Putamen (tissue), 1 donor: ENCODE data around the gene PLXNB3.
"Not testable (repeated sequence)": the region's sequence is repeated elsewhere in the genome, so short reads cannot be mapped to it uniquely, and the experiment has no call there.

ENCODE experiments used
- DNase-seq: peaks from one replicate; pipeline ENCODE4 v3.0.0-alpha.2; 2016; ENCODE audit warnings: low spot score

The PLXNB3 gene

GRCh38 chrX:153763989-153764755, at the start of gene PLXNB3:
Gene PLXNB3 (plus strand): TSS chrX:153764249. CDS start chrX:153765536, 1,287 bp downstream.
- DNase-seq = peak; percentile 86

GRCh38 chrX:153714256-153714655, 49.8 kb upstream of the PLXNB3 start:
- no peak for DNase-seq

GRCh38 chrX:153717445-153717844, 46.6 kb upstream of the PLXNB3 start:
- no peak for DNase-seq

GRCh38 chrX:153719238-153719637, 44.8 kb upstream of the PLXNB3 start:
- DNase-seq = no peak

- DNase-seq = no peak
Observed at GRCh38 chrX:153719701-153720100, 44.3 kb upstream of the PLXNB3 start.

GRCh38 chrX:153722704-153723350, 41.2 kb upstream of the PLXNB3 start:
- no peak for DNase-seq

GRCh38 chrX:153723351-153724251, 40.4 kb upstream of the PLXNB3 start:
- DNase-seq = no peak

GRCh38 chrX:153724252-153725038, 39.6 kb upstream of the PLXNB3 start, which contains the start of the genes ABCD1 and BCAP31:
Gene ABCD1 (plus strand): TSS chrX:153724856. CDS start chrX:153725267, 411 bp downstream.
Gene BCAP31 (minus strand): TSS chrX:153724387. CDS start chrX:153723244, 1,143 bp downstream.
- DNase-seq = peak; percentile 87

- no peak for DNase-seq
Observed at GRCh38 chrX:153725039-153725831, 38.8 kb upstream of the PLXNB3 start.

GRCh38 chrX:153725832-153726285, 38.2 kb upstream of the PLXNB3 start:
- no peak for DNase-seq

- DNase-seq = peak; percentile 59
Observed at GRCh38 chrX:153726286-153727122, 37.5 kb upstream of the PLXNB3 start.

GRCh38 chrX:153727123-153727931, 36.7 kb upstream of the PLXNB3 start:
- peak; percentile 74 for DNase-seq

- DNase-seq = no peak
Observed at GRCh38 chrX:153728095-153728494, 36.0 kb upstream of the PLXNB3 start.

- DNase-seq = no peak
Observed at GRCh38 chrX:153728951-153729631, 35.0 kb upstream of the PLXNB3 start.

GRCh38 chrX:153730115-153730514, 33.9 kb upstream of the PLXNB3 start:
- DNase-seq = not testable (repeated sequence)

GRCh38 chrX:153731117-153731844, 32.8 kb upstream of the PLXNB3 start:
- DNase-seq = no peak

- DNase-seq = no peak
Observed at GRCh38 chrX:153731845-153732215, 32.2 kb upstream of the PLXNB3 start.
